Measurements from ENCODE around the gene TADA2B.
"Not testable (repeated sequence)": the region's sequence is repeated elsewhere in the genome, so short reads cannot be mapped to it uniquely, and the experiment has no call there.

The TADA2B gene

GRCh38 chr4:7058792-7059191, 15.6 kb downstream of the TADA2B start:
- no peak for DNase-seq (ENCODE audit: low read depth)

DNA sequence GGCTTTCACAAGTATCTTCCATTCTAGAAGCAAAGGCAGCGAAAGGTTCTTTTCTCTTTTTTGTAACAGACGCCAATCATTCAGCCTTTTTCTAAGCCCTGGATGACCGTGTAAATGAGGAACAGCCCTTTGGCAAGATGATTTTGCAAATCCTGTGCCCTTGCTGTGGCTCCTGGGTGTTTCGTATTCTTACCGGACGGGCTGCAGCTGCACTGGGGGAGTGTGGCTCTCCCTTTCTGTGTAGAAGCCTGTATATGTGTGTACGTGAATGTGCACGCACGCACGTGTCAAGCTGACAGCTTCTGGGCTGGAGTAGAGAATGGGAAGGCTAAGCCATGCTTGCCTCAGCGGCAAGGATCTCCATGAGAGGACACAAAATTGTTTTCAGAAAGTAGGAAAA, 16.5 kb downstream of the TADA2B start:
- no peak for DNase-seq (ENCODE audit: low read depth)

DNA sequence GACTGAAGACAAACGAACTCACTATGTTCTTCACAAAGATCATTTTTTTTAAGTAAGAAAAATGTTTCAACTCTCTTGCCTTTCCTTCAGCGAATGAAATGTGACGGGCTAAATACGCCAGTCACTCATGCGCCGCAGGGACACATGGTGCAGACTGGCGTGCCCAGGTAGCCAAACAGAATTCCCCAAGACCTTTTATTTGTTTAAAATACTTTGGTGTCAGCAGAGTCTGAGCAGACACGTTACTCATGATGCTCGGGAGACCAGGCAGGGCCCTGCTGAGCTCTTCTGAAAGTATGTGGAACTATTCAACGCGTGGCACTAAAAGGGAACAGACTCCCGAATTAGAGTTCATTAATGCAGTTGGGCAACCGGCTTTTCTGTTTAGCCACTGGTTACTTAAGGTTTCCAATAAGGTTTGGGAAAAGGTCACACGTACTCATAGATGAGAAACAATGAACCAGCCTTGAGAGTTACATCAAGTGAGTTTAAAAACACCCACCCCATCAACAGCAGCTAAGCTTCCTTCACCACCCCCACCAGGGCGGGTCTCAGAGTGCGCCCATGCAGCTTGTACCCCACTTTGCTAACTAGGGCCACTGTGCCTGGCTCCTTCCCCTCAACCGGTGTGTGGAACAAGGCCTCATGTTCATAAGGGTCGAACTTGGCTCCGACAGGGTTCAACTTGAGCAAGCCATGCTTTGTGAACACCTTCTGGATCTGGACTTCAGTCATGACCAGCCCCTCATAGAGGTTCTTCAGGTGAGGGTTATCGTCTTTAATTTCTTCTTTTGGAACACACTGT, 17.4 kb downstream of the TADA2B start:
- no peak for DNase-seq (ENCODE audit: low read depth)

GRCh38 chr4:7061815-7062214, 18.6 kb downstream of the TADA2B start:
- DNase-seq (ENCODE audit: low read depth): no peak

DNA sequence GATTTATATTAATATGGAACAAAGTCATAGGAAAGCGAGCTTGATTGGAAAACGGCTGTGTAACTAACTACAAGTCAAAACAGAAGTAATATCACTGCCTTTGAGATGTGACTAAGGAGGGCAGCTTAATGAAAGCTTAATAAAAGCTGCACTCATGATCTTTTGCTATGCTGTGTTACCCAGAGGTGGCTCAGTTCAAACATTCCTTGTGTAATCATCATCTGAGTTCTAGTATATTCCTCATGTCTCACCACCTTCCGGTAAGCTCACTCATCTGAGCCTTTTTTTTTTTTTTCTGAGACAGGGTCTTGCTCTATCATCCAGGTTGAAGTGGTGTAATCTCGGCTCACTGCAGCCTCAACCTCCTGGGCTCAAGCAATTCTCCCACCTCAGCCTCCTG, 19.6 kb downstream of the TADA2B start:
- no peak for DNase-seq (ENCODE audit: low read depth)

DNA sequence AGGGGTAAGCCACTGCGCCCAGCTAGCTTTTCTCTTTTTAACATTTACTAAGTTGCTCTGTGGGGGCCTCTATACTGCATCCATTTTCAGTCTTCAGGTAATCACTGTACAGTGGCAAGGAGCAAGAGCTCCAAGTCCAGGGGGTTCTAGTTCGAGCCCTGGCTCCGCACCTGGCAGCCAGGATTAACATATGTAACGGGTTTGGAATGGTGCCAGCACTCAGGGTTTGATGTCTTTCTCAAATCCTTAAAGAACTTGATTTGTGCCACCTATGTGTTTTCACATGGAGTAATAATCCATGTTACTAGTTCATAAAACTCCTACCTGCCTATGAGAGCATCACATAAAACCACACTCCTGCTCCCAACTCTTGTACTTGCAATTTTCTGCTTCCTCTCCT, 20.2 kb downstream of the TADA2B start:
- no peak for DNase-seq (ENCODE audit: low read depth)

DNA sequence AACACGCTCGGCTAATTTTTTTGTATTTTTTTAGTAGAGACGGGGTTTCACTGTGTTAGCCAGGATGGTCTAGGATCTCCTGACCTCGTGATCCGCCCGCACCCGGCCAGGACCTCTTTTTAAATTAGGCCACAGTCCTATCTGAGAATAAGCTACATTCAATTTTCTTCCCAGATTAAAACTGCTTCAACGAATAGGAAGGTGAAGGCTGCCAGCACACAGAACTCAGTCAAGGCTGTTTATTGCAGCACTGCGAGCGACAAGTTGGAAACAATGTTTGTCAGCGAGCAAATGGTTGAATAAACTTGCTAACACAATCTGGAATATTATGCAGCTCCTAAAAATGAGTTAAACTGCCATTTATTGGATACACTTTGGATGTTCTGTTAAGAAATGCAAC, 22.8 kb downstream of the TADA2B start:
- no peak for DNase-seq (ENCODE audit: low read depth)

DNA sequence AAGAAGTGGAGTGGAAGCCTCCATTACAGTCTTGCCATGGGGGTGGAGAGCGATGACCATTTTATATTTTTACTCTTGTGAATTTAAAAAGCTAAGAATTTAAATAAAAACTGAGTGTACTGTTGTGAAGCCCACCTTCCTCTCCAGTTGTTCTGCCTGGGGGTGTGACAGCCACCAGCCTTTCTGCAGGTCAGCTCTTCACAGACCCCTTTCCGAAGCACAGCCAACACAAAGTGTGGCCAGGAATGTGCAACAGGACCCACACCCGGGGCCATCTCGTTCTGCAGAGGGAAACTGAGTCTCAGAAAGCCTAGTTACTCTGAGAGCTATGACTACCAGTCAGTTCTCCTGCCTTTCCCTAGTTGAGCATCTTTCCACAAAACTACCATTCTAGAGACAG, 23.3 kb downstream of the TADA2B start:
- no peak for DNase-seq (ENCODE audit: low read depth)

DNA sequence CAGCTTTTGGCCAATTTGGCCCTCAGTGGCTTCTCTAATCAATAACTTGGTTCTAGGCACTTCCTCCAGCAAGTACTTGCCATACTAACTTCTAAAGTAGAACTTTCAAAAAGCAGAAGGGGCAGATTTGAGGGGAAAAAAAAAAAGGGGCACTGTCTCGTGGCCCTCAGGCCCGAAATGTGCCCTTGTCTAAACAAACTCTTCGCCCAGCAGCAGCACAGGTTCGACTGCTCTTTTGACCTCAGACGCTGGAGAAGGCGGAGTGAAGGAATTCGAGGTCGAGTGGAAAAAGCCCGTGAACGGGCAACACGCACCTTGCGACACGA, 23.9 kb downstream of the TADA2B start:
- DNase-seq (ENCODE audit: low read depth): no peak

DNA sequence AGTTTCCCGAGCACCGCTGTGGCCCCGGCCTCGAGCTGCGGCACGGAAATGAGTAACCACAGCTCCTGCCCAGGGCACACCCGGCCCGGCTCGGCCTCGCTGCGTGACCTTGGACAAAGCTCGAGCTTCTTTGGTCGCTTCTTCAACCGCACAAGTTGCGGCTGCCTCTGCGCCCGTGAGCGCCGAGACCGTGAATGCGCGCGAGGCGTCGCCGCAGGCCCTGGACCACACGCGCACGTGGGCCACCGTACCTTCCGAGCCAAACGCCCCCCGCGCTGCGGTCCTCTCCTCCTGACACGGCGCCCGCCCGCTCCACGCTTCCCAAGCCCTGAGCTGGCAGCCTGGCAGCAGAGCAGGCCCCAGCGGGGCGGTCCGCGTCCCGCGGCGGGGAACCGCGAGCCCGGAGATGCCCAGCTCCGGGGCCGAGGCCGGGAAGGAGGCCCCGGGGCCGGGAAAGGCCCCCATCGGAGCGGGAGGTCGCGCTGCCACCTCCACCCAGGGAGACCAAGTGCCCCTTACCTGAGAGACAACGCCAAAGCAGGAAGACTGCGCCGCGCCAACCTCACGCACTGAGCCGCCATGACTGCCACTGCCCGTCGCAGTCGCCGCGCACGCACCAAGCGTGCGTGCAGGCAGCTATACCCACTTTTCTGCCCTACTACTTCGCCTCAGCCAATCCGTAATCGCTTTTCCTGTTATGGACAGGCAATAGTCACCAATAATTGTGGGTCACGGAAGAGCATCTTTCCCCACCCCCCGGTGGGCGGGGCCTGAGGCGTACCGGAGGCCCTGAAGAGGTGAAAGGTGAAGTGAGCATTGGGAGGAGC, 24.5 kb downstream of the TADA2B start, which contains the start of gene GRPEL1:
Gene GRPEL1, minus strand, starts transcription at position 613 of the 827 bp plus-strand sequence. Its CDS starts 32 bp downstream, at position 581.
- DNase-seq (ENCODE audit: low read depth): peak; percentile 100

DNA sequence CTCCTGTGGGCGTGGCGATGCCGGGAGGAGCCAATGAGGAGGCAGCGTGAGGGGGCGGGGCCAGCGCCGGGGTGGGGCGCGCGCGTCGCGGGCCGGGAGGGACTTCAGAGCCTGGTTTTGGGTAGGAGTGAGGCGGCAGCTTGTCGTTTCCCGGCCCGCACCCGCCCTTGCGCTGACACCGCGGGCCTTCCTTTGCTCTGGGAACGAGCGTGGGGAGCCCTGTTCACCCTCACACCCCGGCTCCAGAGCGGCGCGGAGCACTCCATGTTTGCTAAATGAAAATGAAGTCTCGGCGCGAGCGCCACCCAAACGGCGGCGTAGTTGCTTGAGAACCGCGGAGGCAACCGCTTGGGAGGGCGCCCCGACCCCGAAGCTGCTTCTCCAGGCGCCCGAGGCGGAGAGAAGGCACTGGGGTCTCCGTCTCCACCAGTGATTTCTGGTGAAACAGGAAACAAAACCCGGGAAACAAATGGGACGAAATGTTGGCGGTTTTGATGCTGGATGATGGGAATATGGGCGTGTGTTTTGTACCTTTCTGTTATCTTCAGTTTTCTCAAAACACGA, 25.2 kb downstream of the TADA2B start:
- DNase-seq (ENCODE audit: low read depth): no peak

- DNase-seq (ENCODE audit: low read depth): no peak
Measured at GRCh38 chr4:7068883-7069282, 25.7 kb downstream of the TADA2B start.

DNA sequence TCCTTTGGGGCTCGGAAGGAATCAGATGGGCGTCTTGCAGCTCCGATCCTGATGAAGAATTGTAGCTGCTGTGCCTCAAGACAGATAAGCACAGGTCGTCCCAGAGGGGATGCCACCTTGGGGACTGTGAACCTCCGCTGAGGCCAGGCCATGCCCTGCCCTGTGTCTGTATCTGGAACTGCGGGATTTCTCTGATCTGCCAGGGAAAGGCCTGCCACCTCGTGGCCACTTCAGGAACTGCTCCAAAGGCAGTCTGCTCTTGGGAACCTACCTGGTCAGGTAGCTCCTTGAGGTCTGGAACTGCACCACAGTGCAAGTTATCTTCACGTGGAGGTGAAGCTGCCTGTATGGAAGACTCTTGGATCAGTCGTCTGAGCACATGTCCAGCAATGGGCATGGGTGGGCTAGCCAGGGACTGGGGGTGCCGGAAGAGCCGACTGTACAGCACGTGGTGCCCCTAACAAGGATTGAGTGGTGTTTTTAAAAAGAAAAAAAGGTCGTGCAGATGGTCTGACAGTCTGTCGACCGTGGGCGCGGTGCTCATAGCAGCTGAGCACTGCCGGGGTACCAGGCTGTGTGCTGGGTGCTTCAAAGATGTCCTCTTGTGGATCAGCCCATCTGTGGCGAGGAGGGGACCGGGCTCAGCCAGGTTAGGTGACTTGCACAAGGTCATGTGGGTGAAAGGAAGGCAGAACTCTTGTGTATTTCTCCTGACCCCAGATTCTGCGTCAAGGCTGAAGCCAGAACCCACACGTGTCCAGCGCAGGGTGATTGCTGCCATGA, 27.7 kb downstream of the TADA2B start:
- DNase-seq (ENCODE audit: low read depth): peak; percentile 81

DNA sequence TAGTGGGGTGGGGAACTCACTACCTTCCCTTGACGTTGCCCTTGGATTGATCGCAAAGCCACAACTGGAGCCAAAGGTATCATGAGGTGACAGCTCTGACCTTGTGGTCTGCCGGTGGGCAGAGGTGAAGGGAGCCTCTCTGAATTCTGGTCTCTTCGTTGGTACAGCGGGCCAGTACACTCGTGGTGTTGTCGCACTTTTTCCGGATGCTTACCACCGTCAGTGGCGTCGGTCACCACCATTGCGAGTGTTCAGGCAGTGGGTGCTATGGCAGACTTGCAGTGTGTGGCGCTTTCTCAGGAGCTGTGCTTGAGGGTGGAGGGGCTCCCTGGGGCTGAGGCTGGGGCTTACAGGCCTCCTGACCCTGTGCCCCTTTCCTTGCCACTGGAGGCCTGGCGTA, 29.9 kb downstream of the TADA2B start:
- no peak for DNase-seq (ENCODE audit: low read depth)

- DNase-seq (ENCODE audit: low read depth): no peak
Measured at GRCh38 chr4:7073526-7074390, 30.6 kb downstream of the TADA2B start.

- no peak for DNase-seq (ENCODE audit: low read depth)
Measured at GRCh38 chr4:7074426-7074825, 31.3 kb downstream of the TADA2B start.

DNA sequence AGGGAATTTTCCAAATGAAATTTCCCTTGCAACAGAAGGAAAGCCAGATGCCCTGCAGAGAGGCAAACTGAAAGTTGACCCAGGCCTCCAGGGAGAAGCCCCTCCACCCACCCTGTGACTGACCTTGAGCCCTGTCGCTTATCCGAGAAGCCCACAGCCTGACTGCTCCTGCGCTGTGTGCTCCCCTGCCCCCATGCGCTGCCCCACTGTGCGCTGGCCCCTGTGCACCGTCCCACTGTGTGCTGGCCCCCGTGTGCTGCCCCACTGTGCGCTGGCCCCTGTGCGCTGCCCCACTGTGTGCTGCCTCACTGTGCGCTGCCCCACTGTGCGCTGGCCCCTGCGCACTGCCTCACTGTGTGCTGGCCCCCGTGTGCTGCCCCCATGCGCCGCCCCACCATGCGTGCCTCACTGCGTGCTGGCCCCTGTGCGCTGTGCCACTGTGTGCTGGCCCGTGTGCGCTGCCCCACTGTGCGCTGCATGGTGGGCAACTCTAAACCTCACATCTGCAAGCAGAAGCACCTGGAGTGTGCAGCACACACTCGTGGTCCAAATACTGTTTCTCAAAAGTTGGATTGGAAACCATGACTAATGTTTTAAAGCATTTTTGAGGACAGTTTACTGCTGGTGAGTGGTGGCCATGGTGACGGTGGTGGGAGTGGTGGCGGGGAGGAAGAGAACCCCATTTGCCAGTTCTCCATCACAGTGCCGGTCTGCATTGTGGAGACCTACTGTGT, 33.0 kb downstream of the TADA2B start:
- DNase-seq (ENCODE audit: low read depth): no peak

GRCh38 chr4:7076696-7077082, 33.5 kb downstream of the TADA2B start:
- no peak for DNase-seq (ENCODE audit: low read depth)

GRCh38 chr4:7077371-7077770, 34.2 kb downstream of the TADA2B start:
- DNase-seq (ENCODE audit: low read depth): no peak

DNA sequence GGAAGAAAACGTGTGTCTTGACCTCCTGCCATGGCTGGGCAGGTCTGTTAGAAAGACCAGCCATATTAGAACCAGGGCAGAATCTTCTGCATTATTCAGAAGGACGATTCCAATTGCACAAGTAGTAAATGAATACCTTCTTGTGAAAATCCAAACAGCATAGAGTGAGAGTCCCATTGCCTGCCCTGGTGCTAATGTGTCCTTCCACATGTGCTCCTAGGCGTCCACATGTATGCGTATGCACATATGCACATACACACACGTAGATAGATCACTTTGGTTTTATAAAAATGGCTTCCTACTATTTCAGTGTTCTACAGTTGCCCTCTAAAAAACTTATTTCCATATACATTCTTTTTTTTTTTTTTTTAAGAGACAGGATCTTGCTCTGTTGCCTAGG, 34.9 kb downstream of the TADA2B start:
- DNase-seq (ENCODE audit: low read depth): no peak

DNA sequence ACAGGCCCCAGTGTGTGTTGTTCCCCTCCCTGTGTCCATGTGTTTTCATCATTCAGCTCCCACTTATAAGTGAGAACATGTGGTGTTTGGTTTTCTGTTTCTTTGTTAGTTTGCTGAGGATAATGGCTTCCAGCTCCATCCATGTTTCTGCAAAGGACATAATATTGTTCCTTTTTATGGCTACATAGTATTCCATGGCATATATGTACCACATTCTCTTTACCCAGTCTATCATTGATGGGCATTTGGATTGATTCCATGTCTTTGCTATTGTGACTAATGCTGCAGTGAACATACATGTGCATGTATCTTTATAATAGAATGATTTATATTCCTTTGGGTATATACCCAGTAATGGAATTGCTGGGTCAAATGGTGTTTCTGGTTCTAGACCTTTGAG, 36.3 kb downstream of the TADA2B start:
- not testable (repeated sequence) for DNase-seq (ENCODE audit: low read depth)
